Regular cardiac myocyte (primary cell): ENCODE measurements around the gene OLR1. TPM values are rescaled to one million over a fixed set of nuclear protein-coding genes. Genes with fewer than 3 reads are reported as not detected.

ENCODE experiments used
- total RNA-seq: library from RNA; depleted of rRNA; stranded (reverse); fragments of >200 nt; gene quantifications from 2 replicates; pipeline ENCODE4 v1.2.3, GENCODE V29; 2014

The OLR1 gene
- 1.2 and 1.4 TPM in 2 replicates for total RNA-seq

DNA sequence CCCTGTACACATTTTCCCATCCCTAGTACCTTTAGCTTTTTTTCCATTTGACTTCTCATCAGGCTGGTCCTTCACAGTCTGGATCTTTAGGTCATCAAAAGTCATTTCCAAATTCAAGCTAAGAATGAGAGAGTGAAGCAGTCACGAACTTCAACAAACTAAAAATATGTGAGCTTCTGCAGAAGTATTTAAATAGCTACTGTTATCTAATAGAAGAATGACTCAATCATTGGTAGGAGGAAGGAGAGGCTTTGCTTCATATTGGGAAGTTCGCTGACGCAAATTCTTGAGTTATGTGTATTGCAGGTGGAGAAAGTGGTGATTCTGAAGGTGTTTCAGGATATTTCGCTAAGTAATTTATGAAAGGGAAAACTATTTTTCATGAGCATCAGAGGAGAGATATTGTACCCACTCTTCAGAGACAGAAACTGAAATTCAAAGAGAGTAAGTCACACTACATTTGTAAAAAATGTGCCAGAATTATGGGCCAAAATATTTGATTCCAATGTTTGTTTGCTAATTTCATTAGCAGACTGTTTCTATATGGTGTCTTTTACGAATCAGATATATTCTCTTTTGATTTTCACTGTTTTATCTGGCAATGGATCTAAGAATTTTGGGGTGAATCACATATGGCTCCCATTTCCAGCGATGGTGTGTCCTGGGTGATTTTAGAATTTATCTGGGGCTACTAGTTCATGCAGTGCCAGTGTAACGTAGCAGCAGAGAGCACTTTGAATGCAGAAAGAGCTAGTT is at the start of gene OLR1:
Gene OLR1, minus strand, starts transcription at position 160 of the 756 bp plus-strand sequence. Its CDS starts 55 bp downstream, at position 105.

GRCh38 chr12:10212739-10213131 is 40.8 kb upstream of the OLR1 start, which contains the start of gene GABARAPL1:
Gene GABARAPL1, plus strand, starts transcription at chr12:10212877. Its CDS starts 253 bp downstream, at chr12:10213130.

GRCh38 chr12:10178821-10179220 is 6.9 kb upstream of the OLR1 start, which contains the start of gene TMEM52B:
Gene TMEM52B, plus strand, starts transcription at chr12:10179032. Its CDS starts 543 bp downstream, at chr12:10179575.

GRCh38 chr12:10130042-10130441 is 41.9 kb downstream of the OLR1 start, which contains the start of gene CLEC7A:
Gene CLEC7A, minus strand, starts transcription at chr12:10130199. Its CDS starts 117 bp downstream, at chr12:10130082.

Other genes with a start within 250 kb of the OLR1 start
- not detected in 2 replicates for gene CLEC2A, start 239.8 kb downstream of the OLR1 start, total RNA-seq
- gene CLEC12A, start 200.7 kb downstream of the OLR1 start, total RNA-seq: not detected in 2 replicates
- gene CLEC1B, start 173.0 kb downstream of the OLR1 start, total RNA-seq: not detected in 2 replicates
- not detected in 2 replicates for gene CLEC12B, start 161.5 kb downstream of the OLR1 start, total RNA-seq
- not detected in 2 replicates for gene CLEC9A, start 141.4 kb downstream of the OLR1 start, total RNA-seq
- gene CLEC1A, start 73.1 kb downstream of the OLR1 start, total RNA-seq: under 0.01 TPM in 1 of 2 replicates, not detected in the other
- gene CLEC7A, start 41.9 kb downstream of the OLR1 start, total RNA-seq: not detected in 2 replicates
- gene TMEM52B, start 6.9 kb upstream of the OLR1 start, total RNA-seq: under 0.01 and 0.56 TPM in 2 replicates
- 23.0 and 105 TPM in 2 replicates for gene GABARAPL1, start 40.7 kb upstream of the OLR1 start, total RNA-seq
- gene KLRD1, start 135.7 kb upstream of the OLR1 start, total RNA-seq: under 0.01 and 0.28 TPM in 2 replicates
- gene KLRK1, start 217.9 kb upstream of the OLR1 start, total RNA-seq: not detected in 2 replicates
- not detected in 2 replicates for gene KLRC4, start 237.6 kb upstream of the OLR1 start, total RNA-seq
- not detected in 2 replicates for gene KLRC3, start 248.5 kb upstream of the OLR1 start, total RNA-seq